Fibroblast of skin of left quadriceps (primary cell): Measurements from ENCODE around the gene LARP6.
"Not testable (repeated sequence)": the region's sequence is repeated elsewhere in the genome, so short reads cannot be mapped to it uniquely, and the experiment has no call there.

ENCODE experiments used
- DNase-seq, 2 experiments: peaks; one replicate each; pipeline ENCODE4 v3.0.0-alpha.2; 2013; ENCODE audit warnings: low read depth in 2 of 2

The LARP6 gene

GRCh38 chr15:70853973-70854665 lies at the start of gene LARP6:
LARP6 (minus strand) TSS chr15:70854157; CDS start chr15:70854088, 69 bp downstream.
- no peak for DNase-seq

- DNase-seq = peak; percentile 62 to 64
Observed at GRCh38 chr15:70902107-70902506, 48.1 kb upstream of the LARP6 start.

- peak; percentile 44 to 46 for DNase-seq
Observed at GRCh38 chr15:70892912-70893560, 39.1 kb upstream of the LARP6 start.

GRCh38 chr15:70892002-70892911 lies 38.3 kb upstream of the LARP6 start, which contains the start of the genes LRRC49 and THAP10:
LRRC49 (plus strand) TSS chr15:70892826; CDS start chr15:70892895, 69 bp downstream.
THAP10 (minus strand) TSS chr15:70892433; CDS start chr15:70892272, 161 bp downstream.
- DNase-seq = peak; percentile 93 to 95

- DNase-seq = no peak
Observed at GRCh38 chr15:70882361-70882760, 28.4 kb upstream of the LARP6 start.

- DNase-seq = no peak
Observed at GRCh38 chr15:70880781-70881180, 26.8 kb upstream of the LARP6 start.

GRCh38 chr15:70879401-70879800 lies 25.4 kb upstream of the LARP6 start:
- DNase-seq = peak; percentile 55 to 57

GRCh38 chr15:70876683-70877082 lies 22.7 kb upstream of the LARP6 start:
- DNase-seq = no peak

- DNase-seq = no peak
Observed at GRCh38 chr15:70876011-70876410, 22.1 kb upstream of the LARP6 start.

GRCh38 chr15:70875001-70875782 lies 21.2 kb upstream of the LARP6 start:
- no peak for DNase-seq

GRCh38 chr15:70873232-70874054 lies 19.5 kb upstream of the LARP6 start:
- no peak for DNase-seq

- not testable (repeated sequence) for DNase-seq
Observed at GRCh38 chr15:70871490-70871889, 17.5 kb upstream of the LARP6 start.

GRCh38 chr15:70870051-70870450 lies 16.1 kb upstream of the LARP6 start:
- DNase-seq = peak; percentile 86 to 88

GRCh38 chr15:70869346-70869745 lies 15.4 kb upstream of the LARP6 start:
- DNase-seq = no peak

- peak; percentile 85 to 86 for DNase-seq
Observed at GRCh38 chr15:70867911-70868467, 14.0 kb upstream of the LARP6 start.

- no peak for DNase-seq
Observed at GRCh38 chr15:70866982-70867641, 13.2 kb upstream of the LARP6 start.

GRCh38 chr15:70863450-70864218 lies 9.7 kb upstream of the LARP6 start:
- peak in 1 of 2 experiments; percentile 72 for DNase-seq

- DNase-seq = no peak
Observed at GRCh38 chr15:70859998-70860397, 6.0 kb upstream of the LARP6 start.
